T1000 (cell line): ENCODE measurements around the gene DNAJC6.
"Not testable (repeated sequence)": the region's sequence is repeated elsewhere in the genome, so short reads cannot be mapped to it uniquely, and the experiment has no call there.

Experiments
- DNase-seq: peaks from one replicate; lab custom pipeline; 2025; ENCODE audit warnings: mixed read lengths; lab: John Stamatoyannopoulos, UW

DNAJC6 gene

DNA sequence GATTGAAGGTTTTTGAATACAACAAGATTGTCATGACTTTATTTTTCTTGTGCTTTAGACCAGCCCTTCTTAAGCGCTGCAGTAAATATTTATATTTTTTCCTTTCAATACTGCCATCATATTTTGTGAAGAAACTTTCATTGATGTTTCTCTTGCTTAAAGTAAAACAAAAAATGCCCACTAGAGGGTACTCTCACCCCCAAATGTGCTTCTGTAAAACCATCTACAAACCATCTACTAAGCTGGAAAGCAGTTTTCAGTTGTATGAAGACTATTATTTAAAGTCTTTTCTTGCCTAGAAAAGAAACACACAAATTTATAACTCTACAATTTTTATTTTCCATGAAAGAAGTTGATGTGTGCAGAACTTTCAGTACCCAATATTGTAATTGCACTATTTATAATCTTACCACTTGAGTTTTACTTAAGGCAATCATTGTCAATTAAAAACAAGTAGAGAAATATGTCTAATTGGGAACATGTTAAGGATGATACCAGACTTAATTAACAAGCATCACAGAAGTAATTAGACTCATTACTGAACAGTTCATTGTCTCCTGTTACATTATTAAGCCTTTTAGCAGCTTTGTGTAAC is 121.9 kb downstream of the DNAJC6 start:
- no peak for DNase-seq

DNA sequence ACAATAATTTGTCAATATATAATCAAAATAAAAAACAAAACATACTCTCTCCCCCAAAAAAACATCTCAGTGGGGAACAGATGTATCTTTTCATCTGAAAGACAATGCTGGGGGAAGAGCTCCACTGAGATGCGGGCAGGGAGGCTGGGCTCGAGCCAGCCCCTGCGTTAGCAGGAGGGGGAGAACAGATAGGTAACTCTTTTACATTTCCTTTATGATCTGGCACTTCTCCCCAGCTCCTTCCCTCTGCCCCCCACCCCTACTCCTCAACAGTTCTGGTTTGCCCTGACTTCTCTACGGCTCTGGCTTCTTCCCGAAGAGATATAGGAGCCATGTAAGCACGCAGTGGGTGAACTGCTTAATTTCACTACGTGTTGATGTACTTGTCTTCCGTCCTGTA is 123.6 kb downstream of the DNAJC6 start:
- no peak for DNase-seq

DNA sequence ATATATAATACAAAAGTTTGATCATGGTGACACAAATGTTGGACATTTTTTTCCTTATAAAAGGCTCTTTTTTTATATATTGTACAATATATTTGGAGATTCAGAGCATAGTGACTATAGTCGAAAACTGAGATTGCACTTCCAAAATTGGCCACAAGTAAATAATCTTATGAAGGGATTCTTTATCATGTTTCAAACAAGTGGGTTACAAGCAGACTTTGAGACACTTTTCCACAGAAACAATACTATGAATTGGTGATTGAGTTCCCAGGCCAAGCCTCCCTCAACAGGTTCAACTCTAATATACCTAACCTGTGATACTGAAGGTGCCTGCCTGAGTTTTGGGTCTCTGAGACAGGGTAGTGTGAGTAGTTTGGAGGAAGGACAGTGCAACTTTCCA is 124.9 kb downstream of the DNAJC6 start:
- no peak for DNase-seq

DNA sequence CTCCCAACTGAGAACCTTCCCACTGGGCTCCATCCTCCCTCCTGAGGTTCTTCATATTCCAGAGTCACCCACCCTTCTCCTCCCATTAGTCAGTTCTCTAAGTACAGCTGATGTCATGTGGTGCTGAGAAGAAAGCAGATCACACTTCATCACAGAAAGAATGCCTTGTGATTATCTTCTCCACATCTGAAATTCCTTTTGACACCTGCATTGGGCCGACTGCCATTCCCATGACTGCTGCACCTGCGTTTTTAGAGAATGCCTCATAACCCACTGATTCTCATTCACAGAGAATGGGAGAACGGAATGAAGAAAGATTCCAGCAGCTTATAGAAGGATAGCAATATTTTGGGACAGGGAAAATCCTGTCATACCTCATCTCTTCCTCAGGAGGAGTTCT is 125.4 kb downstream of the DNAJC6 start:
- DNase-seq: no peak

DNA sequence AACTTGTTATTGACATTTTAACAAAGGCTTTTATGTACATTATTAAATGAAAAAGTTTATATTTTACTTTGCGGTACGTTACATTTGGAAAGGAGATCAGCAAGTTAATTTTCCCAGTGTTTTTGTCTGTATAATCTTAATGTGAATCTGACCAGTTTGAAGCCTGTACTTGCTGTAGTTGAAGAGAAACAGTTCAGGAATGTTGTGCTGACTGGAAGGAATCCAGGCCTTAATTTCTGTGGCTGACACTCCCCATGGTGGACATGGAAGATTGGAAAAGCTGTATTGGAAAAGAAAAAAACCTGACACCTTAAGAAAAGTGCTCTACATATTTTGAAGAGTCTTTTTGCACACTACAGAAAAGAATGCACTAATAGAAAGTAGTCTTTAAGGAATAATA is 126.6 kb downstream of the DNAJC6 start:
- no peak for DNase-seq

DNA sequence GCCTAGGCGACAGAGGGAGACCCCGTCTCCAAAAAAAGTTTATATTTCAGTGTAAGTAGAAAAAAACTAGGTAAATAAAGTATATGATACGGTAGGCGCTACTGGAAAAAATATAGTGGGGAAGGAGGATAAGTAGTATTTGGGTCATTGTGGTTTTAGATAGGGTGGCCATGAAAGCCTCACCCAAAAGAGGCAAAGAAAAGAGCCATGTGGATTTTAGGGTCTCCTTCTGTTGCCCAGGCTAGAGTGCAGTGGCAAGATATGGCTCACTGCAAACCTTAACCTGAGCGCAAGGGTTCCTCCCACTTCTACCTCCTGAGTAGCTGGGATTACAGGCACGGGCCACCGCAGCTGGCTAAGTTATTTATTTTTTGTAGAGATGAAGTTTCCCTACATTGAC is 128.3 kb downstream of the DNAJC6 start:
- no peak for DNase-seq

DNA sequence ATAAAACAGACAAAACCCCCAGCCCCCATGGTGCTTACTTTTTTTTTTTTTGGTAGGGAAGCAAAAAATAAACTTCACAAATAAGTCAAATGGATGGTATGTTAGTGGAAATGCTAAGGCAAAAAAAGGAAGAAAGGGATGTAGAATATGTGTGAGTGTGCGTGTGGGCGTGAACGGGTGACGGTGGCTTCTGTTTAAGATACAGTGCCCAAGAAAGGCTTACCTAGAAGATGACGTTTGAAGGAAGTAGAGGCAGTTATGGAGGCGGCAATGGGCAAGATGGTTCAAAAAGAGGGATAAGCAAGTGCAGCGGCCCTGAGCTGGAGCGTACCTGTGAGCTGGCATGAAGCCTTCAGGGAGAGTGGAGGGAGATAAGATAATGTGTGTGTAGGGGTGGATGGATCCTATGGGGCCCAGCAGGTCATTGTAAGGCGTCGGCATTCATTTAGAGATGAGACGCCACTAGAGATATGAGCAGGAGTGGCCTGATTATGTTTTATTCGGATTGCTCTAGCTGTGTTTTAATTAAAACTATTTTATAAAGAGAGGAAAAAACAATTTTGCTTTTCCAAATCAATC is 131.1 kb downstream of the DNAJC6 start:
- no peak for DNase-seq

DNA sequence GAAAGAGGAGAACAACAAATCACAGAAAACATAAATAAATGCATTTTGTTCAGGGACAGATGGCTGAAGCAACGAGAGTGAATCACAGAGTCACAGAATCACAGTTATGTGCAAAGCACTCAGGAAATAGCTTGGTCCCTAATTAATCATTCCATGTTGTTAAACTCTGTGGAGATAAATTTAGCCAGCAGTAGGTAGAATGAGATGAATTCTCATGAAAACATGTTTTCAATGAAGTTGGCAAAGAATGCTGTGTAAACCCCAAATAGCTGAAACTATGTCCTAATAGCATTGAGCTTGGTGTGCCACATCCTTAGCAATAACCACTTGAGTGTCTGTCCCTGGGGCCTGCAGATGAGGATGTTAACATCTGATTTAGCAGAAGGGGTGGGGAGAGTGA is 131.6 kb downstream of the DNAJC6 start:
- no peak for DNase-seq

DNA sequence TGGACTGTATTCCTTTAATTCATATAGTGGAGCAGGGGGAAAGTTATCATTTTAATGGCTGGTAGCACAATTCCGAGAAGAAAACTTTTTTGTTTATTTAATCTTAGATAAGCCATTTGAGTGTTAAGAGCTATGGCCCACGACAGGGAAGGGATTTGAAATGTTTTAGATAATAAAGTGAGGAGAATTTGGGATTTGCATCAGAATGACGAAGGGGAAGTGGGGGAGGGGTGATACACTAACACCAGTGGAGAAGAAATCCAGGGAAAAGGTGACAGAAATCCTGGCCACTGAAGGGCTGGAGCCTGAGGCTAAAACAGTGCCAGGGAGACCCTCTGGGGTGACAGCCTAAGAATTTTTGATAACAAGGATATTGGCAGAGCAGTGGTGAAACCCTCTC is 132.1 kb downstream of the DNAJC6 start:
- DNase-seq: no peak

DNA sequence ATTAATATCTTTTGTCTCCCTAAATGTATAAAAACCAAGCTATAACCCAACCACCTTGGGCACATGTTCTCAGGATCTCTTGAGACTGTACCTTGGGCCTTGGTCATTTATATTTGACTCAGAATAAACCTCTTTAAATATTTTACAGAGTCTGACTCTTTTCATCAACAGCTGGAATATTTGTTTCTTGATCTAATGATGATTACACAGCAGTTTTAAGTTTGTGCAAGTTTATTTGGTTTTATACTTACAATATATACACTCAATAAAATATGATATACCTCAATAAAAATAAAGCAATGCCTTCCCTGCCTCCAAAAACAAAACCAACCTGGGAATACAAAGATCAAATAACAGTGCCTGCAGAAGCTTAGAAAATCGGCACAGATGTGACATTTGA is 133.1 kb downstream of the DNAJC6 start:
- DNase-seq: no peak

DNA sequence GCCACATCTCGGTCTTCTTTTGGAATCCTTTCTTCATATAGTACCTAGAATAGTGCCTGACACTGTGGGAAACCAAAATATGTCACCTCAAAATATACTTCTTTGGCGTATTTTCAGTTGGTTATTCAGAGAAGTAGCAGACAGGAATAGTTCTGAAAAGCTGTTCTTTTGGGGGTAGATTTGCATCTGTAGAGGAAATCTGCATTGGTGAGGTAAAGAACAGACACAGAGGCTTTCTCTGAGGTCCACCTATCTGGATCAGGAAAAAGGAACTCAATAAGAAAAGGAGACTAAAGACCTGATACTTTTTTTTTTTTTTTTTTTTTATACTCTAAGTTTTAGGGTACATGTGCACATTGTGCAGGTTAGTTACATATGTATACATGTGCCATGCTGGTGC is 134.3 kb downstream of the DNAJC6 start:
- no peak for DNase-seq

DNA sequence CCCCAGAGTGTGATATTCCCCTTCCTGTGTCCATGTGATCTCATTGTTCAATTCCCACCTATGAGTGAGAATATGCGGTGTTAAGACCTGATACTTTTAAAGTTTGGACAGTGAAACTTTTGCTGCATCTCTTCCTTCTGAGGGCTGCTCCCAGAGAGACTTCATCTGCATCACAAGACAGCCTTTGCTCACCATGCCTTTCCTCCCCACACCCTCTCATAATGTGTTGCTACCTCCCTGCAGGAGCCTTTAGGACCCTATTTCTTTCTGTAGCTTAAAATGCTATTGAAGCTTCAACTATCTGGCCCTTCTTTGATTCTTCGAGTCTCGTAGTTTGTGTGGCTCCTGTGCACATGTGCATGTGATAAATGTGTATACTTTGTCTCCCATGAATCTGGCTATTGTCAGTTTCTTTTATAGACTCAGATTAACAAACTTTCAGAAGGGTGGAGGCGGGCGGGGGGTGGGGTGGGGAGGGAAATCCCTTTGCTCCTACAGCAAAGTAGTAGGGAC is 134.8 kb downstream of the DNAJC6 start:
- no peak for DNase-seq

DNA sequence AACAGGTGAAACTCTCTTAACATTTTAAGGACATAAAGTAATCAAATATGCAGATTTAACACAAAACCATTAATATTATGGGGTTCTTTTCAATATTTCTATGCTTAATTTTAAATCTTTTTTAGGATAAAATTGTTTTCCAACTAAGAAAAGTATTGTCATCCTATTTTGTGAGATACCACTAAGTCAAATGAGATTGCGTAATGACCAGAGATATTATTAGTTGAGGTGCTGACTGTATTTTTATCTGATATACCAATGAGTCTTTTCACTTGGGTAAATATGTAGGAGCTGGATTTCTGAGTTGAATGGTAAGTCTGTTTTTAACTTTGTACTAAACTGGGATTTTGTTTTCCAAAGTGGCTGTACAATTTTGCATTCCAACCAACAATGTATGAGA is 136.5 kb downstream of the DNAJC6 start:
- no peak for DNase-seq

DNA sequence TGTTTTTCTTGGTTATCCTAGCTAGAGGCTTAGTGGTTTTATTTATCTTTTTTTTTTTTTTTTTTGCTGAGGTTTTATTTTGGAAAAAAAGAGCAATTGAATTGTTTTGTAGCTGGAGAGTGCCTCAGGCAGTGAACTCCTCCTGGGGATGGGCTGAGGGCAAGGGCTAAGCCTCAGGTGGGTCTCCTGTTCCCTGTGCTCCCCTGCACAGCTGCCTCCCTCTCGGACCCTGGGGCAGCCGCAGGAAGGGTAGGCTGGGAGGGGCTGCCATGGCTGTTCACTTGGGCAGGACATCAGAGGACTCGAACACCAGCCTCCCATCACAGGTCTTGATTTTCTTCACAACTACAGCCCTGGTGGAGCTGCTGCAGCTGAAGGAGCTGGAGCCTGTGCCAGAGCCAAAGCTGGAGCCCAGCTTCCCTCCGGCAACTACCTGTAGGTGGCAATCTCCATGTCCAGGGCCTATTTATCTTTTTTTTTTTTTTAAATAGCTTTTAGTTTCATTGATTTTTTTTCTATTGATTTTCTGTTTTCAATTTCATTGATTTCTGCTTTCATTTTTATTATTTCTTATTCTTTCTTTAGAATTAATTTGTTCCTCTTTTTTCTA is 140.0 kb downstream of the DNAJC6 start:
- no peak for DNase-seq

DNA sequence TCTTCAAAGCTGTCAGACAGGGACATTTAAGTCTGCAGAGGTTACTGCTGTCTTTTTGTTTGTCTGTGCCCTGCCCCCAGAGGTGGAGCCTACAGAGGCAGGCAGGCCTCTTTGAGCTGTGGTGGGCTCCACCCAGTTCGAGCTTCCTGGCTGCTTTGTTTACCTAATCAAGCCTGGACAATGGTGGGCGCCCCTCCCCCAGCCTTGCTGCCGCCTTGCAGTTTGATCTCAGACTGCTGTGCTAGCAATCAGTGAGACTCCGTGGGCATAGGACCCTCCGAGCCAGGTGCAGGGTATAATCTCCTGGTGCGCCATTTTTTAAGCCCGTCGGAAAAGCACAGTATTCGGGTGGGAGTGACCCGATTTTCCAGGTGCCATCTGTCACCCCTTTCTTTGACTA is 146.3 kb downstream of the DNAJC6 start:
- not testable (repeated sequence) for DNase-seq

DNA sequence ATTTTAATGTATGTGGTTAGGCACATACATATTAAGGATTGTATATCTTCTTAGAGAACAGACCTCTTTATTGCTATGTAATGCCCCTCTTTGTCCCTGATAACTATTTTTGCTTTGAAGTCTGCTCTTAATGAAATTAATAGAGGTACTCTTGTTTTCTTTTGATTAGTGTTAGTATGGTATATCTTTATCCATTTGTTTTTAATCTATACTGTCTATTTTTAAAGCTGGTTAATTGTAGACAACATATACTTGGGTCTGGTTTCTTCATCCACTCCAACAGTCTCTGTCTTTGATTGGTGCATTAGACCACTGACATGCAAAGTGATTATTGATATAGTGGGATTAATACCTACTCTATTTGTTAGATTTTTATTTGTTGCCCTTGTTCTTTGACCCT is 147.1 kb downstream of the DNAJC6 start:
- DNase-seq: no peak

DNA sequence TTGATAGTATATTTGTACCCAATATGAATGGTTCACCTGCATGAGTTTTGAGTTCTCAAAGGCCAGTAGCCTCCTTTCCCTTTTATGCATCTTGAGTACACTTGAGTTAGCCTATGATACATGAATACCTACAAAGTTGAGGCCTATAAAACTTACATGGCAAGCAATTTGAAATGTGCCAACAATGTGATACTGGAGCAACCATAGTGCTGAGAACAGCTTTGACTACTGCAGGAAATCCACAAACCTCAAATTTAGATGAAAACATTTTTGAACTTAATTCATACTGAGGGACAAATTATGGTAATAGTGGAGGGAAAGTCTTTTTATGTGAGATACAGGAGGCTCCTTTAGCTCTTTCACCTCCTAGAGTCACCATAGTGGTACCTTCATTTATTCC is 148.5 kb downstream of the DNAJC6 start:
- no peak for DNase-seq

DNA sequence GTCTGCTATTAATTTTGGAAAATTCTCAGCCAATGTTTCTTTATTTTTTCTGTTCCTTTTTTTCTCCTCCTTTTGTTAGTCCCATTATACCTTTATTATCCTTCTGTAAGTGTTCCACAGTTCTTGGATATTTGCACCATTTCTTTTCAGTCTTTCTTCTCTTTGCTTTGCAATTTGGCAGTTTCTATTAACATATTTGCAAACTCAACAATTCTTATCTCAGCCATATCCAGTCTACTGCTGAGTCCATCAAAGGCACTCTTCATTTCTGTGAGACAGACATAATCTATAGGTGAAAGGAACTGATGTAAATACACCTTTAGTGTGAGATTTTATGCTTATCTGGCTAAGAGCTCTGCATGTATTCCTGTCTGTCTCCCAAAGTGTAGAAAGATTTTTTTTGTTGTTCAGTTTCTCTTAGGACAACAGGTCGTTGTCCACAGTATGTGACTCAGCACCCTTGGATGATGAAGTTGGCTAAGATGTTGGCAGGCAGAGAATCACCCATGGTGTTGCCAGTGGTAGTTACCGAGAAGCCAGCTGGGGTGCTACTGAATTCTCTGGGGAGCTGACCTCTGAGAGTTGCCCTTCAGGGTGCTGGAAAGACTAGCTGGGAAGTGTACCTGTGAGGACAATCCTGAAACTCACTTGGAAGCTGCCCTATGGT is 149.5 kb downstream of the DNAJC6 start:
- DNase-seq: no peak

DNA sequence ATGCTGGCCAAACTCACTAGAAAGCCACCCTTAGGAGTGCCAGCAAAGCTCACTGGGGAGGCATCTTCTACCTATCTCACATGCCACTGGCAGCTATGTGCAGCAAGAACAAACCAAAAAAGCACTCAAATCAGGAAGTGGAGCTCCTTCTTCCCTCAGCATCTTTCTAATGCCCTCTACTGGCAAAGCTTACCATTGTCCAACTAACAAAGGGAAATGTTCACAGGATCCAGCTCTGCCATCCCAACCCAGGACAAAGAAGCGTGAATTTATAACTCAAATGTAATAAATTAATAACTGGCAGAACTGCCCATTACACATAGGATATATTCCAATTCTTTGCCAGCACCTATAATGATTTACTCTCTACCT is 150.0 kb downstream of the DNAJC6 start:
- no peak for DNase-seq
